GM19328 (cell line): ENCODE results near the gene COL4A1.
"Not testable (repeated sequence)": the region's sequence is repeated elsewhere in the genome, so short reads cannot be mapped to it uniquely, and the experiment has no call there.

Source experiments
- ATAC-seq: cut with Tn5 transposase; IDR thresholded peaks from one replicate; pipeline ENCODE4 v1.9.1; 2021; ENCODE audit warnings: mild to moderate bottlenecking, moderate library complexity; ENCODE audit not compliant: unreplicated experiment

The COL4A1 gene

DNA sequence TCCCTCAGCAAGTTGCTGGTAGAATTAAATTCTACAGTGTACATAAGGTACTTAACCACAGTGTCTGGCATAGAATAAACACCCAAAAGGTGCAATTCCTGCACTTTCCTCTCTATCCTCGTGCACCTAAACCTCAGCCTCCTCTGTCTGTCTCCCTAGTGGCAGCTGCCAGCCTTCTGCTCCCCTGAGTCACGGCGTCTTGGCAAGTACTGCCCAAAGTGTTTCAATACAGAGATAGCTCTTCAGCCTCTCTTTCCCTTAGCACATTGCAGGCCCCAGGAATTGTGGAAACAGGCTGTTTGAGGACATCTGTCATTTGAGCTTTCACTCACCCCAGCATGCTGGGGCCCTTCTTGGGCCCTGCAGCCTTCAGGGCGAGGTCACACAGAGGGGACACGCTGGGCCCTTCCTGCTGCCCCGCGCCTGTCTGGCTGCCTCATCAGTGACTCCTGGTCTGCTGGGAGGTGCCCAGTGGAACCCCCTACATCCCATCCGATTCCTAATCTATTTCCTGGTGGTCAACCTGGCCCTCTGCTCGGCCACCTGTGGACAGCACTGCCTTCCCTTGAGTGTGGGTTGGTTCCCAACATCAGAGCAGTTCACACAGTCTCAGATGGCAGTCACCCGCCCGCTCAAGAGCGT lies 19.4 kb upstream of the COL4A1 start:
- ATAC-seq = no peak

DNA sequence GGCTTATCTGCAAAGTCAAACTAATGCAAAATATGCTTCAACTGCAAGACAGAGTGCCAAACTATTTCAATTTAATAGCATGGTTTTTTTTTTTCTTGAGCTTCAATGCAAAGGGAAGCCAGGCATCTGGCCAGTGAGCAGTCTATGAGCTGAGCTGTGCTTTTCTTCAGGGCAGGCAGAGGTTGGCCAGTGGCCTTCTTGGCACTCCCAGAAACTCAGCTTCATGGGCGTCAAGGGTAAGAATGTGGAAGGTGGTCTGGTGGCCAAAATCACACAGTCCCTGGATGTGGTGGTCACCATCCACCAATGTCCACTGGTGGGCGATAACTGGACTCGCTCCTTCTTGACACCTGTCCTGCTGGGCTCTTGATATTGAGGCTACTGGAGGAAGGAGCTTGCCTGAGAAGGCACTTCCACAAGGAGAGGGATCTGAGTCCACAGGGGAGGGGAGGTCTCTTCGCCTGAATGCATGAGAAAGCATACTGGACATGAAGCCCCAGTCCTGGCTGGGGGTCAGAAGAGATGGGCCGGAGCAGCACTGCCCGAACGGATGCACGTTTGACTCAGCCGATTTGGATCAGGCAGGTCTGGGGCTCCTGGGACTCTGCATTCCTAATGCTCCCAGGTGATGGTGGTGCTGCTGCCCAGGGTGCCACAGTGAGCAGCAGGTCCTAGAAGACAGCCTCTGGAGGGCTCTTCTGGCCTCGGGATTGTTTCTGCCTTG lies 17.2 kb upstream of the COL4A1 start:
- no peak for ATAC-seq

DNA sequence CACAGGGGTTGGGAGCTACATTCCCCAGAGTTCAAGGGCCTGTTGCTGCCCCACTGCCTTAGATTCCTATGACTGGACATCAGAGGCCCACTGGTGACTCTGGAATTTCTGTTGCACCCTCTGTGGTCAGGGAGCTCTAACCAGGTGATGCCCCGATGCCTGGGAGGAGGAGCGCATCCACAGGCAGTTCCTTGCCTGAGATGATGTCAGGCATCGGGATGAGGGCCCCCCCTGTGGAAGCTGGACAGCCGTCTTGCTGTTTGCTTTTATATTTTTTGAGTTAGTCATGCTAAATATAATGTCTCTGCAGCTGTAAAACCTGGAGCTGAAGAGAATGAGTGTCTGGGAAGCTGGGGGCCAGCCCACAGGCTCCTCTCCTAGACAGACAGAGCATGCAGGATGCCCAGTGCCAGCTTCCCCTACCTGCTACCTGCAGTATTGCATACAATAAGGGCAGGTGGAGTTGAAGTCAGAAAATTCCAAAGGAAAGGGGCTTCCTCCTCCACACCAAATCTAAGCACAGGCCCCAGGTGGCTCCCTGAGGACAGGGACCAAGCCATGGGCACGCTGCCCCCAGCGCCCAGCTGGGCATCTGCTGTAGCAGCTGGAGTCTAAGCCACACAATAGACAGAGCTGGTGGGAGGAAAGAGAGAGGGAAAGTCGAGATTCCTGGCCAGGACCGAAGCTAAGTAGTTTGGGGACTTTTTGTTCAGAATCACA lies 16.4 kb upstream of the COL4A1 start:
- ATAC-seq = no peak

DNA sequence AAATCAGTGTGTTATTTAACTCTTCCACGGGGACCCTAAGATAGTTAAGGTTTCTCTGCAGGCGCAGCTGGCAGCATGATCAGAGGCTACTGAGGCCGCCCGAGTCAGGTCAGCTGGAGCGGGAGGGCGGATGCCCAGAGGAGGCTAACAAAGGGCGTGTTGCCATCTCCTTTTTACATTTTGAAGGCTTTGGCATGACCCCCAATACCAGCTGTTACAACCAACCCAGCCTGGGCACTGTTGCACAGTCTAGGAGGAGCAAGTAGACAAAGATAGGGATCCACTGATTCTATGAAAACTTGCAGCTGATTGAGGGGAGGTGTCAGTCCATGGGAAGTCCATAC lies 15.8 kb upstream of the COL4A1 start:
- no peak for ATAC-seq

DNA sequence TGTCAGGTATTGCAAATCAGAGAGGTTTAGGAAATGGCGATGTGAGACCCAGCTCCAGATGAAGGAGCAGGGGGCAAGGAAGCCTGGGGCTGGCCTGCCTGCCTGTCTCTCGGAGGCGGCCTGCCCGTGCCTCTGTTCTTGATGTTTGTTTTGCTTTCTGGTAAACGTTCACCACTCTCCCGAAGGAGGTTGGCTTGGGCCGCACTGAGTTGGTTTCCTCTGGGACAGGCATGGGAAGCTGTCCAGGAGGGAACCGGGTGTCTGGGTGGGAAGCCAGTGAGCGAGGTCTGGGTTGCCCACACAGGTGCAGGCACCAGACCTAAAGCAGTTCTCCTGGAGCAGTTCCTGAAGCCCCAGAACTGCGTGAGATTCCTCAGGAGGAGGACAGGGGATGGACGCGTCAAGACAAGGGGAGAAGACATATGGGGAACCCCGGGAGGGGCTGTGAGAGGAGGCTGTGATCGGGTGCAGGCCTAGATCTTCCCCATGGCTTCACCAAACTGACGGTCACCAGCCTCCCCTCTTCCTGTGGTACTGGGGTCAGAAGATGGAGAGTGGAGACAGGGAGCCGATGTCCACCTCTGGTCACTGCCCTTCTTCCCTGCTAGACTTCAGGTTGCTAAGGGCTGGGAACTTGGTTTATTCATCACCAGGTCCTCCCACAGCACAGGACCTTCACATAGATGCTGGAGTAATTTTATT lies 15.3 kb upstream of the COL4A1 start:
- no peak for ATAC-seq

DNA sequence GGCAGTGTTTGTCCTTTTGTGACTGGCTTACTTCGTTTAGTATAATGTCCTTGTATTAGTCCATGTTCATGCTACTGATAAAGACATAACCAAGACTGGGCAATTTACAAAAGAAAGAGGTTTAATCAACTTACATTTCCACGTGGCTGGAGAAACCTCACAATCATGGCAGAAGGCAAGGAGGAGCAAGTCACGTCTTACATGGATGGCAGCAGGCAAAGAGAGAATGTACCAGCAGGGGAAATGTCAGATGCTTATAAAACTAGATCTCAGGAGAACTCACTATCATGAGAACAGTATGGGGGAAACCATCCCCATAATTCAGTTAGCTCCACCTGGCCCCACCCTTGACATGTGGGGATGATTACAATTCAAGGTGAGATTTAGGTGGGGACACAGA lies 14.6 kb upstream of the COL4A1 start:
- not testable (repeated sequence) for ATAC-seq

DNA sequence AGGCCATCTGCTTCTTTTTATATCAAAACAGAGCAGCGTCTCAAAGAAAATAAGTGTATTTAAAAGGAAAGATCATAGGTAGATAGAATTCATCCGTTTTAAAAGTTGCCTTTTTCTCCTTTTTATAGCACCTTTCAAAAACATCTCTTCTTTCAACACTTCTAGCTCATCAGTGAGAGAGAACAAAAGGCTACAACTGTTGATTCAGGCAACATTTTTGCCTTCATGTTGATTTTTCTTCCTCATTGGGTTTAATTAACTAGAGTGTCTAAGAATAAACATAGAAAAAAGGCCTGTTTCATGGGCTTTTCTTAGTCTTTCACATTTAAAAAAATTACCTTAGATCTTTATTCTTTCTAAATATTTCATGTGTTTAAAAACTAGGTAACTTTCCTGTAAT lies 13.7 kb upstream of the COL4A1 start:
- ATAC-seq = no peak

DNA sequence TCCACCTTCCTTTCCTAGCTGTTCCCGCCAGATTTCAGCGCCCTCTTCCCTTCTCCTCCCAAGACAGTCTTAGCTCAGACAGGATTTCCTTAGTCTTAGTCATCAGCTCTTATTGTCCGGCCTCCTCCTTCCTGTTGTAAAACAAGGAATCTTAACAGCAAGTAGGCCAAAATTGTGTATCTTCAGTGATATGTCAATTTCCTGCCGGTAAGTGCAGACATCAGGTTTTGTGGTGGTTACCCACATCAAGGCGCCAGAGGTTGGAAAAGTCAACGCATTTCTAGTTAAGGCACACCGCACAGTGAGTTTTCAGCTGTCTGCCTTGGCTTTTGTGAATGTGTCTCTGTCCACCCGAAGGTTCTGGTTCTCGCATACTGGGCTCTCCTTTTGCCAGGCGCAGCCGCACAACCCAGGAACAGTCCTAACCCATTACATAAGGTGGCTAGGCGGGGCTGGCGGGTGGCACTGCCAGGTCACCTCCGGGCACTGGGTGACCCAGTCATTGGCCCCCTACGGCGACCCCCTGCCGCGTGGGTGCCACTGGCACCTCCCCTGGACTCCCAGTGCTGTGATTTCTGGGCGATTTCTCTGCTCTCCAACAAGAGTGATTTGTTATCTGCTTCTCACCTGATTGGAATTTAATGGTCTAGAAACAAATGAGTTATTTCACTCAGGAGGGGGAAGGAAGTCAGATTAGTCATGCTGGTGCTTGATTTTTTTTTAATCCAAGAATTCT lies 13.0 kb upstream of the COL4A1 start:
- no peak for ATAC-seq

DNA sequence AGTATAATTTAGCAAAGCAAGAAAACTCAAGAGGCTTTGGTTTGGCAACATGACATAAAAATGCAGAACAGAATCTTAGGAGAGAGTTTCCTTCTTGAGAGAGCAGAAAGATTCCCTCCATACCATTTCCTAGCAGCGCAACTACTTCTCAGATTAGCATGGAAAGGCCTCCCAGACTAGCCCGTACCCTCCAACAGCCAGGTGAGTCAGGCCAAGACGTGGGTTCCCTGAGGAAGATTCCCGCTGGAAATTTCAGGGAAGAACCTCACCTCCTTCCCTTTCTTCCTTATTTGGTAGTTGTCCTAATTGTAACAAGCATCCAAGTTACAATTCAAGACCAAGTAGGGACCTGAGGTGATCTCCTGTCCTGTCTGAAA lies 12.4 kb upstream of the COL4A1 start:
- ATAC-seq = no peak

DNA sequence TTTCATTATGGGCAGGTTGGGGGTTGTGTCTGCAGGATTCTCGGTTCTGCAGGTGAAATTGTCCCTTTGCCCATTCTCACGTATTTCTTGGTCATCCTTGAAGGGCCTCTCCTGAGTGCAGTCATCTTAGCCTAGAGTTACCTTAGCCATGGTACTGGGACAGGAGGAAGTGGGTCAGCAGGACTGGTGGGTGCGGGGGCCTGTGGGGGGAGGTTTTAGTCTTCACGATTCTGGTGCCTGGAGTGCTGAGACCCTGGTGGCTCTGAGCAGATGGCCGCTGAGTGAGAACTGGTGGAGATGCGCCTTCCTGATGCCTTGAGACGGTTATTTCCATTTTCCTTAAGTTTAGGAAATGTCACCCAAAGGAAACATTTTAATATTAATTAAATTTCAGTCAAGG lies 12.0 kb upstream of the COL4A1 start:
- no peak for ATAC-seq

DNA sequence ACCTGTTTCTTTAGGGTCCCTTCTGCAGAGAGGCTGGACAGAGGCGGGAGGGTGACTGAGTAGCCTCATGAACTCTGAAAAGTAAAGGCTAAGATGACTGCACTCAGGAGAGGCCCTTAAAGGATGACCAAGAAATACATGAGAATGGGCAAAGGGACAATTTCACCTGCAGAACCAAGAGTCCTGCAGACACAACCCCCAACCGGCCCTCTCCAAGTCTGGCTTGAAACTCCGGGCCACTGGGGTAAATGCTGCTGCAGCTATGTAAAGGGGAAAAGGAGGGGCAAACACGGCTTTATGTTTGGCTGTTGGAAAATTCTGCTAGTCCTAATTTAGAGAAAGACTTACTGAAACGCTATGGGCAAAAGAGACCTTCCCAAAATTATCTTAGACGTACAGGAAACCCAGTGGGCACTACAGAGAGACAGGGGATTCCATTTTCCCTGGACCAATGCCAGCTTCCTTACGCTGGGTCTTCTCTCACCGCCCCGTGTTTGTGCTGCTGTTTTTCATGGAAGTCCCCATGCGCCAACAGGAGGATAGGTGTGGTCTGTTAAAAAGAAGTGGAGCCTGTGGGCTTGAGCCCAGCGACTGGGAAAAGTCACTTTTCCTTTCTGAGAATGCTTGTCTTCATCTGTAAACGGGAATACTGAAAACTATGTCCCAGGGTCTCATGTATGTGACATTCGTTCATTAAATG lies 10.7 kb upstream of the COL4A1 start:
- ATAC-seq = no peak

DNA sequence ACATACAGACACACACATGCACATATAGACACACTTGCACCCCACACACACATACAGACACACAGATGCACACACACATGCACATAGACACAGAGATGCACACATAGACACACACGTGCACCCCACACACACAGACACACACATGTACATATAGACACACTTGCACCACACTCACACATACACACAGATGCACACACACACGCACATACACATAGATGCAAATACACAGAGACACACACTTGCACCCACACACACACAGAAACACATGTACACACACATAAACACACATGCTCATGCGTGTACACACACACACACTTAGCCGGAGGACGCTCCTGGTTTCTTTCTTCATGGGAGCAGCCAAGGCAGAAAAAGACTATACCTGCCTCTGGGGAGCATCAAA lies 10.1 kb upstream of the COL4A1 start:
- ATAC-seq = no peak

DNA sequence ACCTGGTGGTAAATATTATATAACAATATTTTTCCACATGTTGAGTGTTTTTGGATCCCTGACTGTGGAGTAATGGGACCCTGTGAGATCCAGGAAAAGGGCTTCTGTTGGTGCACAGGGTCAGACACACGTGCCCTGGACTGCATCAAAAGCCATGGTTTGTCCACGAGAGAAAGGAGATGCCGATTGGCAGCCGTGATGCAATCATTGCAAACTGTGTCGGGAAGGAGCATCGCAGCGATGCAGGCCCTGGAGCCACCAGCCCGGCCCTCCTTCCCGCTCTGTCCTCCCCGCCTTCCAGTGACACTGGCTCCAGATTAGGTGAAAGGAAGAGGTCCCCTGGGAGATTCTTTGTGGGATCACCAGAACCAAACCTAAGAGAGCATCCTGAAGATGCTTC lies 9.2 kb upstream of the COL4A1 start:
- ATAC-seq = no peak

DNA sequence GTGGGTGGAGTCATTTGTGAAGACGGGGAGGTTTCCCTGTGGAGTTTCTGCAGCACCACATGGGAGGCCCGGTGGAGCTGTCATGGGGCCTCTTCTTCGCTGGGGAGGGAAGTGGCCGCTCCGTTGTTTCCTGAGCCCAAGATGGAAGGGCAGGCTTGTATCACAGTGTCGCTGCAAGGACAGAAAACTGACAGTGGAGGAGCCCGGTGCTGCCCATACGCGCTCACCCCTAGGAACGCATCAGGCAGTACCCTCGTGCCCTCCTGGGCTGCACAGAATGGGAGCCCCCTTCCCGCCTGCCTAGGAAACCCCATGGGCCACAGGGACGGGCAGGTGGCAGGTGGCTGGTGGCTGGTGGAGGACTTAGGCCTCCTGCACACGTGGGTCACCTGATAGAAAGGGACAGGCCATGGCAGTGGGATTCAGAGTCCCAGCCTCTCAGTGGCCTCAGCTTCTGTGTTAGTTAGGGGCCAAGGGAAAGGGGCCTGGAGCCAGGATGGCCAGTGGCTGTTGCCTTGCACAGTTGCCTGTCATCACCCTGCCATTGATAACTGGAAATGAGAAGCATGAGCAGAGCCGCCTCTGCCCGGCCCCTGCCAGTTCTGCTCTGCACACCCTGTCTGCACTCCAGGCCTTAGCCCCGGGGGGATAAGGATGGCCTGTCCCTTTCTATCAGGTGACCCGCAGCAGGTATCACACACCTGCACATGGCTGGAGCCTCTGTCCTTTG lies 7.7 kb upstream of the COL4A1 start:
- no peak for ATAC-seq

DNA sequence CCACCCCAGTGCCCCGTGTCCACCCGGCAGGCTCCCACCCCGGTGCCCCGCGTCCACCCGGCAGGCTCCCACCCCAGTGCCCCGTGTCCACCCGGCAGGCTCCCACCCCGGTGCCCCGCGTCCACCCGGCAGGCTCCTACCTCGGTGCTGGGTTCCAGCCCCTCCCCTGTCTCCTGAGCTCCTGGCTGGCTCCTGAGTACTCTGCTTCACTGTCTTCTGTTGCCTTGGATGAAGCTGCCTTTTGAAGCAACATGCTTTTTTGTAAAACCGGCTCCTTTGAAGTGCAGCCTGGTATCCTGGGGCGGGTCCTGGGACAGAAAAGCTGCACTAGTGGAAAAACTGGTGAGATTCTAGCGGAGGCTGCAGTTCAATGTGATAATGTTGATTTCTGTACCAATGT lies 6.8 kb upstream of the COL4A1 start:
- not testable (repeated sequence) for ATAC-seq

DNA sequence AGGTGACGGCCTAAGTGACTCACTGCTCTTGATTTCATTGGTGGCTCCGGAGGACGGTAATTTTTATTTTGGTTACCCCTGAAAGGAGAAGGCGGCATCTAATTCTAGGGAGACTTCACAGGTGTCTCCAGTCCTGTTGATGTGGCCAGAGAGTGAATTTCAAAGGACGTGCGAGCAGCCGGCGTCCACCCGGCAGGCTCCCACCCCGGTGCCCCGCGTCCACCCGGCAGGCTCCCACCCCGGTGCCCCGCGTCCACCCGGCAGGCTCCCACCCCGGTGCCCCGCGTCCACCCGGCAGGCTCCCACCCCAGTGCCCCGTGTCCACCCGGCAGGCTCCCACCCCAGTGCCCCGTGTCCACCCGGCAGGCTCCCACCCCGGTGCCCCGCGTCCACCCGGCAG lies 6.3 kb upstream of the COL4A1 start:
- ATAC-seq = not testable (repeated sequence)

DNA sequence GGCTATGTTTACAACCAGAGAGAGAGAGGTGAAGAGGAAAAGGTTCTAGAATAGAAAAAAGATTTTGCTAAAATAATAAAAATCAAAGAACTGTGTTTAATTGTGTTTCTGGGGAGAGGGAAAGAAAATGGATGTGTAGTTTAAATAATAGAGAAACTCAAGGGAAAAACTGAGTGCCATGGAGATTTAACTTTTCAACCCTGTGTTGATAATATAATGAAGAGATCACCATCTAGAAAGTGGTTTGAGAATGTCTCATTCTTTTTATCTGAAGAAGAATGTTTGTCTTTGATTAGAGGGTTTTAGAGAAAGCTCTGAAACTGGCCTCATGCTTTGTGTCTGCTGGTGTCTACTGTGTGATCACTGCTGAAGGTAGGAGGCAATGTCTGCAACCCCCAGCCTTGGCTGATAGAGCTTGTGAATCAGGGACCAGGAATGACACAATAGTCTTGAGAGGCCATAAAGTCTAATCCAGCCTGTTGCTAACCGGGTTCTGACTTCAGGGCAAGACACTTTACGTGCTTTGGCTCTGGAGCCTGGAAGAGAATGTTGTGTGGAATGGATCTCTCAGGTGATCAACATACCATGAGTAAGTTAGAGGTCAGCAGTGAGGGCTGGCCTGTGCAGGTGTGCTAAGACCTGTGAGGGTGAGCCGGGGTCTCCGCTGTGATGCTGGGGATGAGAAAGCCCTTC lies 5.5 kb upstream of the COL4A1 start:
- ATAC-seq = no peak

DNA sequence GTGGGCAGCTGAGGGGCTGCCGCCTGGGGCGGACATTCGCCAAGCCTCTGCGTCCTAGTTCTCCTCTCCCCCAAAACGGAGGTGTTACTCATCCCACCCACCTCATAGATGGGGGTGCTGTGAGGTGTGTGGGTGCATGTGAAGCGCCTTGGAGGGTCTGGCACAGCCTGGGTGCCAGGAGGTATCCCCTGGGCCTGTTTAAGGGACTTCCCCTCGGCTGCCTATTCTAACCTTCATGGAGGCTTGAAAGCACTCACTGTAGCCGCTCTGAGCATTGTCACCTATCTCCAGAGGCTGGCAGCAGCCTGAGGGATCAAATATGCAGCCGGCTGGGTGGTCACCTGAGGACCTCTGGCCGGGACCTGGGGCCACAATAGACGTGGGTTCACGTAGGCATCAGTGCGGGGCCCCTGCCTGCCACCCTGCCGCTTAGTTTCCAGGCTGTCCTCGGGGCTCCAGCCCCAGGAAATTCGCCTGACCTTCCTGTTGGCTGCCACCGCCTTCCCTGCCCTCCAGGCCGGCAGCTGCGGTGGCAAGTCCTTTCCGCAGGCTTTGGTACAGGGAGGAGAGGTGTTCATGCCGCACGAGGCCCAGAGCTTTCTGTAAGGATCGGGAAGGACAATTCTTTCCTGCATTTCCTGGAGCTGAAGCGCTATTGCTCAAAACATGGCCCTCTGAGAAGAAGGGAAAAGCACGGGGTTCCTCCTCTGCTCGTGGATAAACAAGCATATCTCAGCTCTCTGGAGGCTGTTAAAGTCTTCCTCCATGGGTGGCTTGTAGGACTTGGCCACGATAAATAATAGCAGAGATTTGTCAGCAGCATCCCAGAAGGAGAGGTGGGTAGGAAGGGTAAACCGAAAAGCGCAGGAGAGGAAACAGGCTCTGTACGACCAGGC lies 4.7 kb upstream of the COL4A1 start:
- ATAC-seq = no peak
